ENCODE measurements around the gene METTL17.
A peak's percentile ranks its signal among the peaks of the same experiment; 100 is the strongest.

Gene METTL17

GRCh38 chr14:21024585-21025370 is 35.0 kb downstream of the METTL17 start, which contains the start of gene NDRG2:
NDRG2 (minus strand) TSS chr14:21025061; CDS start chr14:21023315, 1,746 bp downstream.
- H3K4me3 ChIP-seq (ENCODE audit: control insufficient read depth, low read depth, low read length) = peak within 1 kb of the TSS; percentile 28
- TF ChIP-seq CTCF (IDR thresholded peaks at IDR 0.05; ENCODE audit: control insufficient read depth, insufficient read depth, low read depth, low read length, missing control alignments) = no peak
- no peak for DNase-seq (ENCODE audit: low read depth)

DNA sequence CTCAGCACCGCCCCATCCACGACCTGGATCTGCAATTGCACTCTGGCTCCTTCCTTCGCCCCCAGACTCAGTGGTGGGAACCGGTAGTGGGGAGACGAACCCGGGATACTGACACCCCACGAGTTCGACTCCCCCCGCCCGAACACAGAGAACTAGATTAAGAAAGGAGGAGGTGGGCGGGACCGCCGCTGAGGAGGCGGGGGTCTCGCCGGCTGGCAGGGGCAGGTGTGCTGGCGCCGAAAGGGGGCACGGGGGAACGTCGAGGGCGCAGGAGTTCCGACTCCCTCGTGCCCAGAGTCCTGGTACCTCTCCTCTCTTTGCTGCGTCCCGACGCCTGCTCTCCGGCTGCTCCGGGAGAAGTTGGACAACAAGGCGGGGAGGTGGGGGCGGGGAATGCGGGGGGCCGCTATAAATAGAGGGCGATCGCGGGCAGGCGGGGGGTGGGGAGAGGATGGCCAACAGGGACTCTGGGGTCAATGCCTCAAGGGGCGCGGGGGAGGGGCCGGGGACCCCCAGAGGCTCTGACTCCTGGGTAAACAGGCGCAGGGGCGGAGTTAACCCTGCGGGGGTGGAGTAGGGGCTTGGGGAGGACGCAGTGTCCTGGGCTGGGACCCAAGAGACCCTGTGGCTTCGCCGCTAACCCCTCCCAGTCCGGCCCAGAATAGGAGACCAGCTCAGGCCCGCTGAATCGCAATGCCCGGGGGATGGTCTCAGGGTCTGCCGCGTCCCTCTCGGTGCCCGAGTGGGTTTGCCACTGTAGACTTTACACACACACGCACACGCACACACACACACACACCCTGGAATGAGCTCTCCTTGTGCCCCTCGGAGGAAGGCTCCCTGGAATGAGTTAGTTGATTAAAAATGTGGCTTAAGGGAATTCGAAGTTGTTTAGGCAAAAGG is 35.8 kb downstream of the METTL17 start:
- H3K4me3 ChIP-seq (ENCODE audit: control insufficient read depth, low read depth, low read length) = peak overlapping the region; percentile 28
- no peak for TF ChIP-seq CTCF (IDR thresholded peaks at IDR 0.05; ENCODE audit: control insufficient read depth, insufficient read depth, low read depth, low read length, missing control alignments)
- DNase-seq (ENCODE audit: low read depth) = no peak

- DNase-seq (ENCODE audit: low read depth) = no peak
- H3K4me3 ChIP-seq (ENCODE audit: control insufficient read depth, low read depth, low read length) = no peak overlapping the region
- no peak for TF ChIP-seq CTCF (IDR thresholded peaks at IDR 0.05; ENCODE audit: control insufficient read depth, insufficient read depth, low read depth, low read length, missing control alignments)
Observed at GRCh38 chr14:21026274-21026987, 36.7 kb downstream of the METTL17 start.

DNA sequence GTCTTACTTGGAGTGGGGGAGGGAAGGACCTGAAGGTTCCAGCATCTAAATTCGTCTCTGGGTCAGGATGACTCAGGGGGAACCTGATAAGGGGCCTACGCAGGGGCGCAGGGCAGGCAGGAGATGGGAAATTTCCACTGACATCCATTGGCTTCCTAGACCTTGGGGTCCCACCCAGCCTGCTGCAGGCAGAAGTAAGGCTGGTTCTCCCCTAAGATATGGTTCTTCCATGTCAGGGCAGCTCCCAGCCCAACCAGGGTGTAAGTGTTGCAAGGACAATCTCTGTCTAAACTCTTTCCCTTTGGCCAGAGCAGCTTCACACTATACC is 37.2 kb downstream of the METTL17 start:
- TF ChIP-seq CTCF (IDR thresholded peaks at IDR 0.05; ENCODE audit: control insufficient read depth, insufficient read depth, low read depth, low read length, missing control alignments) = no peak

DNA sequence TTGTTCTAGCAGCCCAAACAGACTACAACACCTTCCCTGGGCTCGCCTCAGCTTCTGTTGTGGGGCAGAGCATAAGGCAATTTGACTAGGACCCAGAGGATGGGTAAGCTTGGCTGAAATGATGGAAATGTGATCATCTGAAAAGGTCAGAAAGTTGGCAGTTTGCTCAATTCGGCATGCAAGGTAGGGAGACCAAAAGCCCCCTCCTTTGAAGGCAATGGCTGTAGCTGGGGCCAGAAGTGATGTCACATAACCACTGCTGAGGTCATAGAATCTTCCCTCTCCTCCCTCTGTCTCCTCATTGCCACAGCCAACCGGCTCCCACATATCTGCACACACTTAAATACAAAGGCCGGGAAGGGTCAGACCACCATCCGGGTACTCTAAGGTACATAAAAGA is 40.1 kb downstream of the METTL17 start, which contains the start of gene TPPP2:
TSS of gene TPPP2 (plus strand) at position 301 of the 400 bp plus-strand sequence. CDS start 365 bp downstream, outside the sequence.
- no peak for DNase-seq (ENCODE audit: low read depth)
- no peak for TF ChIP-seq CTCF (IDR thresholded peaks at IDR 0.05; ENCODE audit: control insufficient read depth, insufficient read depth, low read depth, low read length, missing control alignments)
- no peak within 1 kb of the TSS for H3K4me3 ChIP-seq (ENCODE audit: control insufficient read depth, low read depth, low read length)

More for the DNA sequence above, 37.2 kb downstream of the METTL17 start:
- DNase-seq (ENCODE audit: low read depth) = no peak
- H3K4me3 ChIP-seq (ENCODE audit: control insufficient read depth, low read depth, low read length) = no peak overlapping the region

DNA sequence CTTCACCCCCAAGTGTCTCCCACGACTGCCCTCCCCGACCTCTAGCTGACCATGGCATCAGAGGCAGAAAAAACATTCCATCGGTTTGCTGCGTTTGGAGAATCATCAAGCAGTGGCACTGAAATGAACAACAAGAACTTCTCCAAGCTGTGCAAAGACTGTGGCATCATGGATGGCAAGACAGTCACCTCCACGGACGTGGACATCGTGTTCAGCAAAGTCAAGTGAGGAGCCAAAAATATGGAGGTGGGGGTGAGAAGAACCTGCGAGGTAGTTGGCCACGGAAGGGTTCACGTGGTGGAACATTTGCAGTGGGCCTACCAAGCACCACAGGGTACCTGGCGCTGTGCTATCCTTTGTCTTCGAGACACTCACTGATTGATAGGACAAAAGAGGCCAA is 40.8 kb downstream of the METTL17 start:
- no peak overlapping the region for H3K4me3 ChIP-seq (ENCODE audit: control insufficient read depth, low read depth, low read length)
- no peak for TF ChIP-seq CTCF (IDR thresholded peaks at IDR 0.05; ENCODE audit: control insufficient read depth, insufficient read depth, low read depth, low read length, missing control alignments)
- no peak for DNase-seq (ENCODE audit: low read depth)

Measured in AG09309 (cell line).